MG63 (cell line): ENCODE data around the gene TNNT3. TPM values are rescaled to one million over a fixed set of nuclear protein-coding genes. Genes with fewer than 3 reads are reported as not detected.
A peak's percentile ranks its signal among the peaks of the same experiment; 100 is the strongest.

Source experiments
- DNase-seq: peaks from one replicate; pipeline ENCODE4 v3.0.0-alpha.2; 2020
- H3K27me3 ChIP-seq: fragments of 250-450 bp; sonication (Bioruptor Pico); 2 replicates; pipeline ENCODE4 v1.5.1; 2020; ENCODE audit warnings: mild to moderate bottlenecking, moderate library complexity
- H3K36me3 ChIP-seq: fragments of 250-450 bp; sonication (Bioruptor Pico); 2 replicates; pipeline ENCODE4 v1.5.1; 2020; ENCODE audit warnings: mild to moderate bottlenecking, moderate library complexity
- H3K4me3 ChIP-seq: fragments of 250-450 bp; sonication (Bioruptor Pico); 2 replicates; pipeline ENCODE4 v1.5.1; 2020; ENCODE audit warnings: mild to moderate bottlenecking, moderate library complexity
- H3K9me3 ChIP-seq: fragments of 250-450 bp; sonication (Bioruptor Pico); 2 replicates; pipeline ENCODE4 v1.5.1; 2020; ENCODE audit warnings: mild to moderate bottlenecking, moderate library complexity
- total RNA-seq: library from RNA; depleted of rRNA; stranded (reverse); fragments of >200 nt; shearing (Covaris generic); gene quantifications from 2 replicates; pipeline ENCODE4 v1.2.3, GENCODE V29; 2014; ENCODE audit warnings: low replicate concordance

The TNNT3 gene
- total RNA-seq, 1 experiment from 2014 or later, result not detected

DNA sequence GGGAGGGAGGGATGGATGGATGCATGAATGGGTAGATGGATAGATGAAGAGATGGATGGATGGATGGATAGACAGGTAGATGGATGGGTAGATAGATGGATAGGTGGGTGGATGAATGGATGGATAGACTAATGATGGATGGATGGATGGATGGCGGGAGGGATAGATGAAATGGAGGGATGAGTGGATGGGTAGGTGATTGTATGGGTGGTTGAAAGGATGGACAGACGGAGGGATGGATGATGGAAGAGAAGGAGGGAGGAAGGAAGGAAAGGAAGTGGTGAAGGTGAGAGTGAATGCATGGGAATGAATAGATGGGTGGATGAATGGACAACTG is 3.7 kb upstream of the TNNT3 start:
- H3K9me3 ChIP-seq, result no peaks in the 10 kb centered on the region
- no peaks in the 10 kb centered on the region for H3K27me3 ChIP-seq
- H3K4me3 ChIP-seq, result no peak overlapping the region
- no peak for DNase-seq
- no peaks in the 10 kb centered on the region for H3K36me3 ChIP-seq

DNA sequence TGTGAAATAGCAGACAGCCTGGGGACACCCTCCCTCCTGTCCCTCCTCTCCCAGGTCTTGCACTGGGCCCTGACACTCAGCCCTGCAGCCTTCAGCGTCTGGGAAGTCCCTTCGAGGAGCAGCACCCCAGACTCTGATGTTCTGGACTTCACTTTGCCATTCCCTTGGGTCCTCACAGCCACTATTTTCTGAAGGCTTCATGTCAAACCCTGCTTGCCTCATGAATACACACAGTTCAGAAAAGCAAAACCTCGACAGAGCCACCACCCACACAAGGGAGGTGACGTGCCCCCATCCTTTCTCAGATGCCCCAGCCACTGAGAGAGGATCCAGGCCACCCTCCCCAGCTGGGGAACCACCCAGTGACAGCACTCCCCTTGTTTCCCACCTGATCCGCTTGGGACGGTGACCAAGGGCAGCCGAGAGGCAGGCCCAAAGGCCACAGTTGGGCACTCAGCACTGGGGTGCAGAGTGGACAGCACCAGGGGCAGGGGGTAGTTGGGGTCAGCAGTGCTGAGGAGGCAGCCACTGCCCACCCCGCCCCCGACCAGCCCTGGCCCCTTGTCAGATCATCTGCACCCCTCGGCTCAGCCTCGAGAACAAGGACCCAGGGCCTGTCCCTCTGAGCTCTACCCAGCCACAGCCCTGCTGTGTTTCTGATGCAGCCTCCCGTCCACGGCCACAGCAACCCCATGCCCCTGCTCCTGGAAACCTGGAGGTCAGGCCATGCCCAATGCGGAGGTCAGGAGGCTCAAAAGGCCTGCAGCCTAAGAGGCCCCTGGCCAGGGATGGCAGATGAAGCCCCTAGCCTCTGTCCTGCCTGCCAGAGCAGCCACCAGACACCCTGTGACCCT is 3.1 kb upstream of the TNNT3 start:
- Histone ChIP-seq H3K36me3 (no peaks in the 10 kb centered on the region), H3K9me3 (no peaks in the 10 kb centered on the region), H3K27me3 (no peaks in the 10 kb centered on the region), H3K4me3 (no peak overlapping the region)
- DNase-seq, result no peak

DNA sequence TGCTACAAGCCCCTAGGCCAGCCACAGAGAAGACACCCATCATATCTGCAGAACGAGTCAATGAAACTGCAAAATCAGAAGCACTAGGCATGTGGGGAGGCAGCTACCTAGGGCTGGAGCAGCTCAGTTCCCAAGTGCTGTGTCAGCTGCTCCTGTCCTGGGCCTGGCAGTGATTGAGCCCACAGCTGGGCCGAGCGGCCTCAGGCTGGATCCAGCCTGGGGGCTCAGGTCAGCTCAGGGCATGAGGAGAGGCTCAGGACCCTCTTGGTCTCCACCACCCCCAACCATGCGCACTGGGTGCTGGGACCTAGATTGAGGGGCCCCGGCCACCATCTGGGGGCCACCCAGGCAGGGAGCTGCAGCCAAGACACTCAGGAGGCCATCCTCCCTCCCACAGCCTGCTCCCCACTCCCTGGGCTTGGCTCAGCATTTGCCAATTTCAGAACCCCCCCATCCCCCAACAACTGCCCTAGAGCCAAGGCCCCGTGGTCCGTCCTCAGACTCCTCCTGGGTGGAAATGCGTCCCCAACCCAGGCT is 2.4 kb upstream of the TNNT3 start:
- Histone ChIP-seq H3K4me3 (no peak overlapping the region), H3K36me3 (no peaks in the 10 kb centered on the region), H3K9me3 (no peaks in the 10 kb centered on the region), H3K27me3 (no peaks in the 10 kb centered on the region)
- no peak for DNase-seq

DNA sequence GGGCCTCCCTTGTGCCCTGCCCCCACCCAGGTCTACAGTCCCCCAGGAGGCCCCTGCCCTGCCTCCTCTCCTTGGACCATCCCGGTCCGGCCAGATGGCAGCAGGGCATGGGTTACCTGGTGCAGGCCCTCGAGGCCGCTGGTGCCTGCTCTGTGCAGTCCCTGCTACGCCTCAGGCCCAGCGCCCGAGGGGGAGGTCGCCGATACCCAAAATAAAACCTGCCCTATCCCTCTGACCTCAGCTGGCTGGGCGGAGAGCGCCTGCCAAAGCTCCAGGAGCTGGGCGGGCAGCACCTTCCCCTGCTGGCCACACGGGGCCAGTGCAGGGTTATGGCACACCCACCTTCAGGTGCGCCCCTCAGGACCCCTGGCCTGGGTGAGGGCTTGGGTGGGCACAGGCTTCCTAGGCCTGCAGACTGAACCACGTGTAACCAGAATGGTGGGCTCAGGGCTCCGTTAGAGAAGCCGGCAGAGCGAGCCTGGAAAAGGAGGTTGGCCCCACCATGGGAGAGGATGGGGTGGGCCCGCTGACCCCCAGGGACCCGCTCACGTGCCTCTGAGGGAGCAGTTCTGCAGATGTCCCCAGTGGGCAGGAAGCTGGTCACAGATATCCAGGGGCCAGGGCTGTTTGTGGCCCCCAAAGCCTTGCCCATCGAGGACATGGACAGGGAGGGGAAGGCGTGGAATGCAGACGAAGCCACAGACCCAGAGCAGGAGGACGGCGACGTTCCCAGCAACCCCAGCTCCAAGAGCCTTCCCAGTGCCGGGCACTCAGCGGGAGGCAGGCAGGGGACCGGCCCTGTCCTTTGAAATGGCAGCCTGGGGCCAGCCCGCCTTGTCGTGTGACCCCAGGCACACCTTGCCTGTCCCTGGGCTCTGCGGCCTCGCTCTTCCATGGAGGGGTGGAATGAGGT is 1.7 kb upstream of the TNNT3 start:
- Histone ChIP-seq H3K36me3 (no peaks in the 10 kb centered on the region), H3K27me3 (no peaks in the 10 kb centered on the region), H3K4me3 (no peak overlapping the region), H3K9me3 (no peaks in the 10 kb centered on the region)
- DNase-seq, result peak; percentile 42

DNA sequence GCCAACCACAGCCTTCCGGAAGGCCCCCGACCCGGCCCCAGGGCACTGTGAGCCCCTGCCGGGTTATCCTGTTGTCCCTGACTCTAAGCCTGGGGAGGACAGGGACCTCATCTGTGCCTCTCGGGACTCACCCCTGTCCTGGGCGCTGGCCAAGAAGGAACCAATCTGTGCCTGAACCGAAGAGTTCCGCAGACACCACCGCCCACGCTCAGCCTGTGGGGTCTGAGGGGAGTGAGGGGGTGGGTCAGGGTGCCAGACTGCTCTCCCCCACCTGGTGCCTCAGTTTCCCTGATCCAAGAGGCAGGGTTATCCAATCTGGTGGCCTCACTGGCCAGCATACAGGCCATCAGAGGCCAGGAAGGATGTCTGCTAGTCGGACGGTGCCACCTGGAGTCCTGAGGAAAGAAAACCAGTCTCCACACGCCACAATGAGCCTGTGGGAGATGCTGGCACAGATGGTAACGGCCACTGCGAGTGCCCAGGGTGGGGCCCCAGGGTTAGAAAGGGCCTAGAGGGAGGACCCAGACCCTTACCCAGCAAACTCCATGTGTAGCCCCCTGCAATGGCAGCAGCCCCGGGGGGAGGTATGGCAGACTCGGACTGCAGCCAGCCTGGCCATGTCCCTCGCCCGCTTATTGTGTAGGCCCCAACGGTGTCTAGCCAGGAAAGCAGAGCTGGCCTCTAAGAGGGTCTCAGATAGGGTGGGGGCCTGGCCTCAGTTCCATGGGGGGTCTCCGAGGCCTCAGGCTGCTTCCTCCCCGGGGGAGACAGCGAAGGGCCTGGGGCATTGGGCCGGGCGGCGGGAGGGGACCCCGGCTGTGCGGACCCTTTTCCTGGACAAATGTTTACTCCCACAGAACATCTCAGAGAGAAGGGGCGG is 827 bp upstream of the TNNT3 start:
- no peak for DNase-seq
- Histone ChIP-seq H3K27me3 (no peaks in the 10 kb centered on the region), H3K4me3 (no peak overlapping the region), H3K36me3 (no peaks in the 10 kb centered on the region), H3K9me3 (no peaks in the 10 kb centered on the region)

DNA sequence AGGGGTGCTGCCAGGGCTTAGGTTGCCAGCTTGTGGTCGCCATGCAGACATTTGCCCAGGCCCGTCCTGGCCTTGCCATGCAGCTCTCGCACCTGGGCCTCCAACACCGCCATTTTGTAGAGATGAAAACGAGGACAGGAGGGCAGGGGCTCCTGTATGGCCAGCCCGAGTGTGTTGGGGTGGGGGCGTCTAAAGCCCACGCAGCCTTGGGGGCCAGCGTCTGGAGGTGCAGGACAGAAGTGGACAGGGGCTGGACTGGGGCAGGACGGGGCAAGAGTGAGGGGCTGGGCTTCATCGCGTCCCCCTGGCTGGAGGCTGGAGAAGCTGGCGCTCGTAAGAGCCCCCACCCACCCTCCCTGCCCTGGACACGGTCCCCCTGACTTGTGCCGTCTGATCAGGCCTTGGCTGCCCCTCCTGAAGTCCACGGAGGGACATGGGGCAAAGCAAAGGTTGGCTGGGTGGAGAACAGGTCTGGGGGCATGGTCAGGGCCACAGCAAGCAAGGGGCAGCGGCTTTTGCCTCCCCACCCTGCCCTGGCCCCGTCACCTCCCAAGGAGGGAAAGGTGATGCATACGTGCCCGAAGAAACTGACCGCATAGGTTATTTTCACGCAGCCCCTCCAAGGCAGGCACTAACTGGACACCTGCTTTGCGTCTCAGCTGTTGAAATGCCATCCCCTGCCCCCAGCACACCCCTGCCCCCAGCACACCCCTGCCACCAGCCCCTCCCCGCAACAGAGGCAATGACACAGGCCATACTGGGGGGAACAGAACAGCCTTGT is 815 bp downstream of the TNNT3 start:
- Histone ChIP-seq H3K9me3 (no peaks in the 10 kb centered on the region), H3K36me3 (no peaks in the 10 kb centered on the region), H3K27me3 (no peaks in the 10 kb centered on the region), H3K4me3 (no peak overlapping the region)
- DNase-seq, result no peak

DNA sequence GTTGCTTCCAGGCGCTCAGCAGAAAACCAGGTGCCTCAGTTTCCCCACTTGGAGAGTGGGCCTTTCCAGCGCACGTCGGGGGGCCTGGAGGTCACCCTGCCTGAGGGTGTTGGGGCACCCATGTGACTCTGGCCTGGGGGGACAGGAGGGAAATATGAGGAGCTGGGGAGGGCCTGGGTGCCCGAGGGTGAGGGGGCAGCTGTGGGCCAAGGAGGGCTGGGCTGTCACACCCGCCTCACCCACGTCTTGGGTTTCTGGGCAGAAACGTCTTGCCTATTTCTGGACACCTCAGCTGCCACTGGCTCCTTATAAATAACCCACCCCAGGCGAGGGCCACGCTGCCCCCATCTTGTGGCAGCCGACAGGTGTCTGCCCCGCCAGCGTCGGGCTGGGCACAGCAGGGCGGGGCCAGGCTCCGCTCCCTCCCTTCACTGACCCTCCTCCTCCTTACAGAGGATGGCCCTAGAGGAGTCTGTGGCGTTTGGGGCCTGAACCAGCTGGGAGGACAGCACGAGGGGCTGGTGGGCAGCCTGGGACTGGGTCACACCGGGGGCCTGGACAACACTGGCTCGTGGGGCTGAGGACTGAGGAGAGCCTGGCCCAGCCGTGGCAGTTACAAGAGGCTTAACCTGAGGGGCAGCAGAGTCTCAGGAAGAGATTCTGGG is 1.5 kb downstream of the TNNT3 start:
- H3K9me3 ChIP-seq, result no peaks in the 10 kb centered on the region
- no peaks in the 10 kb centered on the region for H3K27me3 ChIP-seq
- no peaks in the 10 kb centered on the region for H3K36me3 ChIP-seq
- DNase-seq, result no peak
- H3K4me3 ChIP-seq, result no peak overlapping the region

DNA sequence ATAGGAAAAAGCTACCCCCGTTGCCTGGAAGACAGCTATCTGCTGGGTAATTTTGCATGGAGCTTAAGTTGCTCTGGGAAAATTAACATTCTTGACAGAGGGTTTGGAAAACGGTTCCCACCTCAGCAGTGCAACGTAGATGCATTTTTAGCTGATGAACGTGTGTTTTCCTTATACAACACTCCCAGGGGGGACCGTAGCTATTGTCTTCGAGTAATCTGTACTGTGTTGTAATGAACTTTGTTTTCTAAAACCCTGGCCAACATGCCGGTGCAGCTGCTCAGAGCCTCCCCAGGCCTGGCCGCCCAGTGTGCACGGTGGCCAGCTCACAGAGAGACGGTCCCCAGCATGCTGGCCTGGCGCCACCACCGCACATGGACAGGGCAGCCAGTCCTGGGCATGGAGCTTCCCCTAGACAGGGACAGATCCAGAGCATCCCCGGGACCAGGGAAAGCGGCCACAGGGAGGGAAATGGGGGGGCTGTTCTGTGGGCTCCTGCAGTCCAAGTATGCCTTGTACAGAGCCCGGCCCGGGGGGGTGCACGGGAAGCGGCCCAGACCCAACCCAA is 2.2 kb downstream of the TNNT3 start:
- H3K36me3 ChIP-seq, result no peaks in the 10 kb centered on the region
- H3K4me3 ChIP-seq, result no peak overlapping the region
- DNase-seq, result no peak
- H3K27me3 ChIP-seq, result no peaks in the 10 kb centered on the region
- H3K9me3 ChIP-seq, result no peaks in the 10 kb centered on the region

DNA sequence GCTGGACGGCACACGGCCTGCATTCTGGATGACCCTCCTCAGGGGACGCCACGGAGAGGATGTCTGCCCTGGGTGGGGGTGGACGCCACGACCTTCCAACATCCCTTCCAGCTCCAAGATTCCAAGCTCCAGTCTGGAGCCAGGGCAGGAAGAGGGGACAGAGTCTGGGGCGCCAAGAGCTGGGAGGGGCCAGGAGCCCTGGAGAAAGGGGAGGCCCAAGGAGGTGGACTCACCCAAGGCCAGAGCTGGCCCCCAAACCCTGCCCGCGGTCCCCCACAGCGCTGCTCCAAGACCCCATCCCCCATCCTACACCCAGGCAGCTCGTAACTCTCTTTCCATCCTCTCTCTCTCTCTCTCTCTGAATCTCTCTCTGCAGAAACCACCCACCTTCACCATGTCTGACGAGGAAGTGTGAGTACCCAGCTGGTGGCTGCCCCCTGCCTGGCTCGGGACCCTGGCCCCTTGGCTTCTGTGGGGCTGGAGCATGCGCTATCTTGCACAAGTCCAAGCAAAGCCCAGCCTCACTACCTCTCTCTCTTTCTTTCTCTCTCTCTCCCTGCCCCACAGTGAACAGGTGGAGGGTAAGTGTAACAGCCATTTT is 3.1 kb downstream of the TNNT3 start:
- DNase-seq, result no peak
- Histone ChIP-seq H3K36me3 (no peaks in the 10 kb centered on the region), H3K27me3 (no peaks in the 10 kb centered on the region), H3K9me3 (no peaks in the 10 kb centered on the region), H3K4me3 (no peak overlapping the region)

DNA sequence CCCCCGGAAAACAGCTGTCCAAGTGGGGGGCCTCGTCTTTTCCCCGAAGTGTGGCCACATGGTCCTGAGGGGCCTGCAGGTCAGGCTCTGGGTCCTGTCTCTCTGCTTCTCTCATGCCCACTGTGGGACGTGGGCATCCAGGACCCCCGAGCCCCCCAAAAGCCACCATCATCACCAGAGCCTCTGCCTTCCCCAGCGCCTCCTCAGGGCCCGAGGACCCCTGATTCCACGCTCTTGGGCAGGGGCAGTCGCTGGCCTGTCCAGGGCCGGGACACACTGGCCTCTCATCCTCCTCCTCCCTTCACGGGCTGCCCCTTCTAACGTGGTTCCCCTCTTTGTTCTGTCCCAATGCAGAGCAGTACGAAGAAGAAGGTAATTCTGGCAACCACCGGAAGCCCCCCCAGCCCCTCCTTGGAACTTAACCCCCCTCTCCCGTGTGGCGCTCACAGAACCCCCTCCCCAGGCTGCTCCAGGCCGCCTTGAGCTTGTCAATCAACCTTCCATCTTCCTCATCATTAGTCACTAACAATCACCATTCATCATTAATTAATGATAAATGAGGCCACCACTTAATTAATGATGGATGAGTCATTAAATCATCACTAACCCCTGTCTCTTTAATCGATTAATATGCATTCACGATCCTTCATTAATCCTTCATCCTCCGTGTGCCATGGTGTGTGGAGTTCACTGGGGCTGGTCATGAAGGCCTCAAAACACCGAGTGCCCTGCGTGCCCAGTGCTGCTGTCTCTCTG is 3.9 kb downstream of the TNNT3 start:
- no peaks in the 10 kb centered on the region for H3K9me3 ChIP-seq
- no peak overlapping the region for H3K4me3 ChIP-seq
- DNase-seq, result no peak
- no peaks in the 10 kb centered on the region for H3K27me3 ChIP-seq
- H3K36me3 ChIP-seq, result no peaks in the 10 kb centered on the region

DNA sequence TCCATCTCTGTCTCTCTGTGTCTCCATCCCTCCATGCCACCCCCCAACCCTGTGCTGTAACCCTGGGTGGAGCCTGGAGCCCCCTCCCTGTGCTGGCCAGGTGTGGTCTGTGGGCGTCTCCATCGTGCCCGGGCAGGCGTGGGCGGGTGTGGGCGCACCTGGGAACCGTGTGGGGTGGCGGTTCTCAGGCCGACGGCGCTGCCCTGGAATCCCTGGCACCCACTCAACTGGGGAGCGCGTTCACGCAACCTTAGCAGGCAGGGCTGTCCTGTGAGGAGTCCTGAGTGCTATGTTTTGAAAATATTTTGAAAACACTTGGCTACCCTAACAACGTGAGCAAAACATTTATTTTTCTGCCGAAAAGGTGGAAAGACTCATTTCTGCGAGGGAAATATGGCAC is 4.7 kb downstream of the TNNT3 start:
- Histone ChIP-seq H3K27me3 (no peaks in the 10 kb centered on the region), H3K9me3 (no peaks in the 10 kb centered on the region), H3K36me3 (no peaks in the 10 kb centered on the region), H3K4me3 (no peak overlapping the region)
- DNase-seq, result no peak

DNA sequence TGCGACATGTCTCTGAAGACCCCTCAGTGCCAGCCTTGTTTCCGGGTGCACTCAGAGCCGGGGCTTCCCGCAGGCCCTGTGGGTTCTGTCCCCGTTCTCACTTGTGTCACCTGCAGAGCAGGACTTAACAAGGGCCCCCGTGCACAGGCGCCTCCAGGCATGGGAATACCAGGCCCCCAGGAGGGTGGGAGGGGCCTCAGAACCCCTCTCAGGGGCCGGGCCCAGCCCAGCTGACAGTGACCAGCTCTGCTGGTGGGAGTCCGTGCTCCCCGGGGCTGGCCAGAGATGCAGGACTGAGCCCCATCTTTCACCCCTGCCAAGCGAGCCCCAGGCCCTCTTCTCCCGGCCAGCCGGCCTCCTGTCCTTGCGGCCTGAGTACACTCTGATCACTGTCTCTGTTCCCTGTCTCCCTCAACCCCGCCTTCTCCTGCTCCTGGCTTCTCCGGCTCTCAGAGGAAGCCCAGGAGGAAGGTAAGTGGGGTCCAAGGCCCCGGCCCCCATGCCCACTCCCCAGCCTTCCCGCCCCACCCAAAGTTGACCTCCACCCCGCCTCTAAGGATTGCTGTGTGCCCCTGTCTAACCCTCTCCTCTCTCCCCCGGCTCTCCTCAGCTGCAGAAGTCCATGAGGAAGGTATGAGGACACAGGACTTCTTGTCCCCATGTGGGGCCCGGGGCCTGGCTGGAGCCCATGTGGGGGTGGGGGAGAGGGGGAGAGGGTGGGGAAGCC is 5.3 kb downstream of the TNNT3 start:
- Histone ChIP-seq H3K27me3 (no peaks in the 10 kb centered on the region), H3K9me3 (no peaks in the 10 kb centered on the region), H3K4me3 (no peak overlapping the region), H3K36me3 (no peaks in the 10 kb centered on the region)
- no peak for DNase-seq

DNA sequence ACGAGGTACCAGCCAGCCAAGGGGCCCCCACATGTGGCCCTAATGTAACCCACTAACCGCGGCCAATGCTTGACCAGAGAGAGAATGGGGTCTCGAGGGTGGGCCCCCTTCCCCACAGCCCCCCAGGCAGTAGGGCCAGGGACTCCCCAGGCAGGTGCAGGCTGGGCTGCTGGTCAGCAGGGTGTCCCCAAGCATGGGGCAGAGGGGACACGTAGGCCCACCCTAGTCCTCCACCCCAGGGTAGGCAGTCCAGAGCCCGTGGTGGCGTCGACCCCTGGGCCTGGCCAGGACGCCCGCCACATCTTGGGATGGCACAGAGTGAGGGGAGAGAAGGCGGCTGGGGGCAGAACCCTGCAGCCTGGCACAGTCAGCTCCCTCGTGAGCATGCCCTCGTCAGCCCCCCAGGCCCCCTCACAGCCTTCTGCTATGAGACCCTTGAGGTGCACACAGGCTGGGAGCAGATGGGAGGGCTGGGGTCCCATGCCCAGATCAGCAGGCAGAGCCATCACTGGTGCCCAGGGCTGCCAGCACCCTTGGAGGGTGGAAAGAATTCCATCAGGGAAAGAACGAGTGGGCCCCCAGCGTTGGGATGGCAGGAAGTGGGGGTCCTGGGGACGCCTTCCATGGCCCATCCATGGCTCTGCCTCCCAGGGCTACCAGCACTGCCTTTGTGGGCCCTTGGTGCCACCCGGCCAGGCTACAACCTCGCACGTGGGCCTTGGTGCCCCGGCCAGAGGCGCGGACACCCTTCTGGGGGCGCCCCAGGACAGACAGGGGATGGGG is 6.1 kb downstream of the TNNT3 start:
- Histone ChIP-seq H3K9me3 (no peaks in the 10 kb centered on the region), H3K27me3 (no peaks in the 10 kb centered on the region), H3K4me3 (no peak overlapping the region), H3K36me3 (no peaks in the 10 kb centered on the region)
- DNase-seq, result no peak
